ENCODE data around the gene RPS2.

Gene RPS2

DNA sequence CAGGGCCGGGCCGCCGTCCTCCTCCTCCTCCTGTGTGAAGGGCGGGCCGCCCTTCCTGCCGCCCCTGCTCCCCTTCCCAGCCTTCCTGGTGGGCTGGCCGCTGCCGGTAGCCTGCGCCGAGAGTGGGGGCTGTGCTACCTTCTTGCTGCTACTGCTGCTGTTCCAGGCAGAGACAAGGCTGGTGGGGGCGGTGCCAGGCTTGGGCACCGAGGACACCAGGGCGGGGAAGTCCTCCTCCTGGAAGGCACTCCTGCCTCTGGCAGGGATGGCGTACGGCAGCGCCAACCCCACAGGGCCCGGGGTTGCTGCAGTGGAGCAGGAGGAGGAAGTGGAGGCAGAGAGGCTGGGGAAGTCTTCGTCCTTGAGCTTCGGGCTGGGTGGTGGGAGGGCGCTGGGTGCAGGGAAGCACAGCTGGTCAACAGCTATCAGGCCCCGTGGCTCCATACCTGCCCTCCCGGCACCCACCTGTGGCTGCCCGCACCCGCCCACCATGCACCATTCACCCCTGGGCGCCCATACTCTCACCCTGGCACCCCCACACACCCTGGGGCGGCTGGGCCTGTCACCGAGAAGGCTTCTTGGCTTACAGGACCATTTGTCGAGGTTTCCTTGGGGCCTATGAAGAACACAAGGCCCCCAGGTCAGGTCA lies 35.4 kb upstream of the RPS2 start:
- H3K27ac ChIP-seq = peak overlapping the region; percentile 98
- ChIA-PET POLR2A (ENCODE audit: low non-redundant PET) (interaction anchor here (0.6 kb wide), 1 partner anchor 511 kb away, joined by 5 read pairs; no protein-coding TSS in a partner anchor), CTCF (no interaction called here)
- DNase-seq (ENCODE audit: low spot score) = no peak
- no peak for TF ChIP-seq CTCF (conservative IDR thresholded peaks at IDR 0.05; ENCODE audit: low read depth)

DNA sequence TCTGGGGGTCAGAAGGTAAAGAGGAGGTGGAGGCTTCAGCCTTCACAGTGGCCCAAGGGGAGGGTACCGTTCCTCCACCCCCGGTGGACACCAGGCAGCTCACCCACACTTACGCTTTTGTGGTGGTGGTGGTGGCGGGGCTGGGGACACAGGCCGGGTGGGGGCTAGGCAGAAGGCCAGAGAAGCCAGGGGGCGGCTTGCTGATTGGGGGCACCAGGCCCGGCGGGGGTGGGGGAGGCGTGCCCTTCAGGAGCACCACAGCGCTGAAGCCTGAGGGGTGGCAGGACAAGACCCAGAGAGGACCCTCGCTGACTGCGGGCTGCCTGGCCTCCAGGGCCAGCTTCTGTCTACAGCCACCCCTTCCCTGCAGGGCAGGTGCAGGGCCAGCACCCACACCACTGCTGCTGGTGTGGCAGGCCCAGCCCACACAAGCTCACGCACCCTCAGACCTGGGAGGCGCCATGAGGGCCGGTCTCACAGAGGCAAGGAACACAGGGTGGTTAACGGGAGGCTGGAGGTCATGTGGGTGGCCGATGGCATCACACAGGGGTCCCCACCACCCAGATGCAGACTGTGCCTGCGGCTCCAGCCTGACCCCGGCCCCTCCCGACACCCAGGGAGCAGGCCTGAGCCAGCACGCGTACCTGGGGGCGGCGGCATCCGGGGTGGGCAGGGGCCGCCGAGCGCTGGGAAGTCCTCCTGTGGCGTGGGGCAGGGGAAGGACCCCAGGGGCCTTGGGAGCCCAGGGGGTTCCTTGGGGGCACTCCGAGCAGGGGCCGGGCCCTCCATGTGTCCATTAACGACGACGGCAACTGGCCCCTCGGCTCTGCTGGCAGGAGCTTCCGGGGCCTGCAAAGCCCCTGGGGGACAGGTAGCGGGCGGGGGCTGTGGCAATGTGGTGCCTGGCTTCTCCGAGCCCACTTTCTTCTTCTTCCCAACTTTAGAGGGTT lies 34.5 kb upstream of the RPS2 start:
- ChIA-PET POLR2A (ENCODE audit: low non-redundant PET) (no interaction called here), CTCF (no interaction called here)
- no peak for DNase-seq (ENCODE audit: low spot score)
- no peak for TF ChIP-seq CTCF (conservative IDR thresholded peaks at IDR 0.05; ENCODE audit: low read depth)
- peak overlapping the region; percentile 98 for H3K27ac ChIP-seq

GRCh38 chr16:1998360-1998835 lies 33.8 kb upstream of the RPS2 start:
- H3K27ac ChIP-seq = peak overlapping the region; percentile 98
- POLR2A ChIA-PET (ENCODE audit: low non-redundant PET) = no interaction called here
- no peak for TF ChIP-seq CTCF (conservative IDR thresholded peaks at IDR 0.05; ENCODE audit: low read depth)
- CTCF ChIA-PET = no interaction called here
- DNase-seq (ENCODE audit: low spot score) = no peak

- CTCF ChIA-PET = no interaction called here
- no peak for DNase-seq (ENCODE audit: low spot score)
- POLR2A ChIA-PET (ENCODE audit: low non-redundant PET) = no interaction called here
- H3K27ac ChIP-seq = peak overlapping the region; percentile 98
- TF ChIP-seq CTCF (conservative IDR thresholded peaks at IDR 0.05; ENCODE audit: low read depth) = no peak
These were observed 33.1 kb upstream of the RPS2 start for GRCh38 chr16:1997494-1998359.

GRCh38 chr16:1993731-1994131 lies 29.1 kb upstream of the RPS2 start:
- CTCF ChIA-PET = interaction anchor here (0.7 kb wide), 1 partner anchor 45 kb away, joined by 3 read pairs; no protein-coding TSS in a partner anchor
- H3K27ac ChIP-seq = peak overlapping the region; percentile 71
- POLR2A ChIA-PET (ENCODE audit: low non-redundant PET) = interaction anchor here (0.6 kb wide), 1 partner anchor 29 kb away, joined by 3 read pairs; the partner anchor contains the start of gene RPS2
- DNase-seq (ENCODE audit: low spot score) = no peak
- TF ChIP-seq CTCF (conservative IDR thresholded peaks at IDR 0.05; ENCODE audit: low read depth) = no peak

All from RWPE1 (cell line).